ENCODE measurements around the gene EGFL7. TPM values are rescaled to one million over a fixed set of nuclear protein-coding genes. Genes with fewer than 3 reads are reported as not detected.

The EGFL7 gene
- total and polyA plus RNA-seq, 10 of the 15 experiments (the other 5 are each of a cell fraction or from before 2014, with no cell fraction given), result 0.06 to 0.46 (median 0.19) TPM; not detected in 5

GRCh38 chr9:136693490-136694162, 30.9 kb downstream of the EGFL7 start:
- Histone ChIP-seq H3K9me3 (replicated peaks; ENCODE audit: control insufficient read depth, insufficient read depth, low read length) (no peaks in the 10 kb centered on the region), H3K36me3 (ENCODE audit: control insufficient read depth in 2 of 2, insufficient read depth in 2 of 2, low read length in 1 of 2) (no peaks in the 10 kb centered on the region), H3K4me1 (ENCODE audit: control insufficient read depth, insufficient read depth, low read length) (peaks cover 4% of the 10 kb centered on the region), H3K27ac (ENCODE audit: control insufficient read depth, insufficient read depth) (no peak overlapping the region), H3K79me2 (ENCODE audit: control insufficient read depth, insufficient read depth, low read length) (no peaks in the 10 kb centered on the region), H3K4me2 (ENCODE audit: control insufficient read depth, insufficient read depth) (no peak overlapping the region), H3K9ac (ENCODE audit: control insufficient read depth, insufficient read depth, low read length) (no peak overlapping the region), H2AFZ (ENCODE audit: control insufficient read depth, low read depth, low read length) (no peak overlapping the region), H3K4me3 (no peak overlapping the region), H3K27me3 (replicated peaks in 1 of 2; ENCODE audit: control insufficient read depth in 2 of 2, insufficient read depth in 2 of 2, low read length in 1 of 2) (no peaks in the 10 kb centered on the region), H4K20me1 (ENCODE audit: control insufficient read depth, insufficient read depth) (no peaks in the 10 kb centered on the region)
- CTCF ChIA-PET, result interaction anchor here (1.0 kb wide), 1 partner anchor 206 kb away, joined by 3 read pairs; no protein-coding TSS in a partner anchor
- intact Hi-C loops (cut with micrococcal nuclease; ENCODE audit: unreplicated experiment), result no loop called here
- TF ChIP-seq HSF1 (IDR thresholded peaks at IDR 0.05; ENCODE audit: low read depth, low read length), result no peak
- no peak for TF ChIP-seq CHD1 (IDR thresholded peaks at IDR 0.05; ENCODE audit: low read depth, low read length)
- no peak for TF ChIP-seq USF2 (IDR thresholded peaks at IDR 0.05; ENCODE audit: borderline replicate concordance, low read depth, low read length)
- TF ChIP-seq NR2F1 (conservative IDR thresholded peaks at IDR 0.05), result peak; percentile 41
- 34% methylated on average over 14 of the region's 15 CpGs for WGBS (ENCODE audit: insufficient coverage, insufficient replicate concordance, low lambda C conversion rate, missing lambda C conversion rate)
- no peak for DNase-seq (ENCODE audit: low read depth, low spot score)
- RAD21 ChIA-PET (ENCODE audit: unreplicated experiment), result no interaction called here
- in situ Hi-C loops (cut with MboI), result no loop called here
- POLR2A ChIA-PET, result interaction anchor here (0.9 kb wide), 1 partner anchor 35 kb away, joined by 3 read pairs; no protein-coding TSS in a partner anchor
- SMC1A ChIA-PET (ENCODE audit: uncharacterized antibody, unreplicated experiment), result no interaction called here
- ATAC-seq, result peak; percentile 40
- BruUV-seq (replicated peaks), result no TSS peak
- no peak for FAIRE-seq

Data from GM12878 (cell line).